RPMI7951 (cell line): ENCODE results near the gene KIAA0825. TPM values are rescaled to one million over a fixed set of nuclear protein-coding genes. Genes with fewer than 3 reads are reported as not detected.
"Not testable (repeated sequence)": the region's sequence is repeated elsewhere in the genome, so short reads cannot be mapped to it uniquely, and the experiment has no call there.

Experiments
- DNase-seq: peaks from one replicate; pipeline ENCODE4 v3.0.0-alpha.2; 2012; ENCODE audit warnings: low read depth
- total RNA-seq: library from RNA; depleted of rRNA; stranded (reverse); fragments of >200 nt; shearing (Covaris generic); gene quantifications from 2 replicates; pipeline ENCODE4 v1.2.3, GENCODE V29; 2014

Gene KIAA0825
- total RNA-seq, 1 experiment from 2014 or later = 2.3 TPM

GRCh38 chr5:94573349-94573748 is 45.1 kb downstream of the KIAA0825 start:
- DNase-seq = not testable (repeated sequence)

GRCh38 chr5:94571415-94571814 is 47.0 kb downstream of the KIAA0825 start:
- DNase-seq = no peak

GRCh38 chr5:94564812-94565211 is 53.6 kb downstream of the KIAA0825 start:
- no peak for DNase-seq

- no peak for DNase-seq
Measured at GRCh38 chr5:94562327-94562971, 56.0 kb downstream of the KIAA0825 start.

- no peak for DNase-seq
Measured at GRCh38 chr5:94558028-94558427, 60.4 kb downstream of the KIAA0825 start.

- no peak for DNase-seq
Measured at GRCh38 chr5:94551858-94552257, 66.5 kb downstream of the KIAA0825 start.

- no peak for DNase-seq
Measured at GRCh38 chr5:94545870-94546625, 72.4 kb downstream of the KIAA0825 start.

GRCh38 chr5:94544875-94545547 is 73.4 kb downstream of the KIAA0825 start:
- DNase-seq = no peak

GRCh38 chr5:94544031-94544650 is 74.3 kb downstream of the KIAA0825 start:
- DNase-seq = no peak

- no peak for DNase-seq
Measured at GRCh38 chr5:94540856-94541494, 77.4 kb downstream of the KIAA0825 start.

- no peak for DNase-seq
Measured at GRCh38 chr5:94538260-94538659, 80.1 kb downstream of the KIAA0825 start.

- no peak for DNase-seq
Measured at GRCh38 chr5:94526706-94527105, 91.7 kb downstream of the KIAA0825 start.

GRCh38 chr5:94524841-94525697 is 93.3 kb downstream of the KIAA0825 start:
- peak; percentile 32 for DNase-seq

GRCh38 chr5:94523018-94523417 is 95.4 kb downstream of the KIAA0825 start:
- no peak for DNase-seq

- no peak for DNase-seq
Measured at GRCh38 chr5:94522117-94522516, 96.3 kb downstream of the KIAA0825 start.

- no peak for DNase-seq
Measured at GRCh38 chr5:94517490-94518488, 100.6 kb downstream of the KIAA0825 start.

GRCh38 chr5:94516148-94516547 is 102.3 kb downstream of the KIAA0825 start:
- DNase-seq = no peak

- no peak for DNase-seq
Measured at GRCh38 chr5:94508461-94509148, 109.8 kb downstream of the KIAA0825 start.
